Measurements from ENCODE around the gene SORBS2. TPM values are rescaled to one million over a fixed set of nuclear protein-coding genes. Genes with fewer than 3 reads are reported as not detected.

The SORBS2 gene
- total and polyA plus RNA-seq, 2 donors (not counting 3 experiments of a cell fraction or from before 2014, with no cell fraction given) = 69.8 to 82.5 TPM

DNA sequence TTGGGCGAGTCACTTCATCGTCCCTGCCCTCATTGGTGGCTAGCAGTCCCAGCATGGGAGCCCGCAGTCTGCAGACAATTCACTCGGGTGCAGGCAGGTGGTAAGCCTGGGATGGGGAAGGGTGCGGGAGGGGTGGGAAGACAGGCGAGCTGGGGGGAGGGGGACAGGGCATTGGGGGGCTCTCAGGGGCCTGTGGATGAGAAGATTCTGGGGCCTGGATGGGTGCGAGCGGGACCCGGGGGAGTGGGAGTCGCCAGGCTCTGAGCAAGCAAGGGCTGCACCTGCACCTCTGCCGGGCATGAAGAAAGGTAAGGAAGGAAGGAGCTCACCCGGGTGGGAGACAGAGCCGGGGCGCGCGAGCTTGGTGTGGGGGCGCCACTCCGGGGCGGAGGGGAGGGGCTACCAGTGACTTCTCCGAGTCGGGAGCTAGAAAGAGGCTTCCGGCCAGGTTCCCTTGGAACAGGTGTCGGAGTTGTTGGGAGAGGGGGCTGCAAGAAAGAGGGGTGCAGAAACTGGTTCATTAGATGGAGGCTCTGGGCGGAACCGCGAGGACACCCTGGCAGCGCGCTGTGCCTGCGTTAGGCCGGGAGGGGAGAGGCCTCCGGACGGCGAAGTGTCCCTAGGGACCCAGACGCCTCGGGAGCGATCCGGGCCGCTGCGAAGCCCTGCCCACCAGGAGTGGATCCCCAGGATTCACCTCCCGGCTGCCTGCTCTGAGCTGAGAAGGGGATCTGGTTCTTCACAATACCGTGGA lies 173.3 kb downstream of the SORBS2 start:
- Histone ChIP-seq H4K20me1 (replicated peaks; ENCODE audit: control insufficient read depth, extremely low read depth, insufficient read depth, low read length) (no peaks in the 10 kb centered on the region), H3K9me1 (replicated peaks; ENCODE audit: control insufficient read depth, extremely low read depth, insufficient read depth, low read length) (no peaks in the 10 kb centered on the region), H3K27ac (ENCODE audit: insufficient read depth, low read depth, low read length) (no peak overlapping the region), H2AFZ (ENCODE audit: low read depth, low read length) (no peak overlapping the region), H3K4me1 (ENCODE audit: control insufficient read depth, extremely low read depth, insufficient read depth, low read length) (no peaks in the 10 kb centered on the region), H3K27me3 (ENCODE audit: control insufficient read depth in 2 of 2, insufficient read depth in 2 of 2, low read length in 2 of 2) (no peaks in the 10 kb centered on the region), H3K36me3 (ENCODE audit: control insufficient read depth in 2 of 2, extremely low read depth in 1 of 2, insufficient read depth in 2 of 2, low read length in 2 of 2) (peaks cover 0 to 2% of the 10 kb centered on the region in 2 experiments), H3K9me3 (replicated peaks; ENCODE audit: control insufficient read depth, insufficient read depth, low read length) (no peaks in the 10 kb centered on the region), H3K4me3 (replicated peaks in 1 of 3; ENCODE audit: insufficient read depth in 1 of 3, low read depth in 1 of 3, low read length in 3 of 3) (no peak overlapping the region), H3K79me2 (ENCODE audit: control insufficient read depth, insufficient read depth, low read length) (no peaks in the 10 kb centered on the region), H3K9ac (replicated peaks; ENCODE audit: extremely low read depth, insufficient read depth, low read length) (no peak overlapping the region), H3K4me2 (ENCODE audit: insufficient read depth, low read length) (no peak overlapping the region)
- POLR2A ChIA-PET = no interaction called here
- intact Hi-C loops (cut with micrococcal nuclease) (no loop called here), dilution Hi-C loops (cut with MboI; ENCODE audit: extremely low pct_ligation_motif_present, low sequenced_read_pairs) (loop anchor here (25.0 kb wide), 1 partner anchor 399 kb away; no protein-coding TSS in a partner anchor)
- FAIRE-seq (no peak), DNase-seq (ENCODE audit: low read depth, low spot score) (no peak)
- no peak for TF ChIP-seq FOS (IDR thresholded peaks at IDR 0.05; ENCODE audit: borderline replicate concordance, insufficient read depth, low read length)
- TF ChIP-seq POLR2A (IDR thresholded peaks at IDR 0.05; ENCODE audit: low read depth, low read length) = no peak
- no peak for TF ChIP-seq MYC (IDR thresholded peaks at IDR 0.05; ENCODE audit: low read depth, low read length)
- TF ChIP-seq JUN (IDR thresholded peaks at IDR 0.05; ENCODE audit: borderline replicate concordance, insufficient read depth, insufficient read length, low read depth) = no peak
- TF ChIP-seq GATA2 (IDR thresholded peaks at IDR 0.05; ENCODE audit: insufficient read depth, insufficient read length, low read depth, low read length) = no peak
- TF ChIP-seq EZH2 (IDR thresholded peaks at IDR 0.05; ENCODE audit: borderline replicate concordance, low read depth, low read length, severe bottlenecking) = no peak
- no peak for TF ChIP-seq POLR2AphosphoS5 (IDR thresholded peaks at IDR 0.05; ENCODE audit: insufficient read depth, low read depth, low read length)
- TF ChIP-seq, protein P1, sequence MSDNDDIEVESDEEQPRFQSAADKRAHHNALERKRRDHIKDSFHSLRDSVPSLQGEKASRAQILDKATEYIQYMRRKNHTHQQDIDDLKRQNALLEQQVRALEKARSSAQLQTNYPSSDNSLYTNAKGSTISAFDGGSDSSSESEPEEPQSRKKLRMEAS (IDR thresholded peaks at IDR 0.05; ENCODE audit: insufficient read depth, insufficient read length) = no peak
- TF ChIP-seq, protein P2, sequence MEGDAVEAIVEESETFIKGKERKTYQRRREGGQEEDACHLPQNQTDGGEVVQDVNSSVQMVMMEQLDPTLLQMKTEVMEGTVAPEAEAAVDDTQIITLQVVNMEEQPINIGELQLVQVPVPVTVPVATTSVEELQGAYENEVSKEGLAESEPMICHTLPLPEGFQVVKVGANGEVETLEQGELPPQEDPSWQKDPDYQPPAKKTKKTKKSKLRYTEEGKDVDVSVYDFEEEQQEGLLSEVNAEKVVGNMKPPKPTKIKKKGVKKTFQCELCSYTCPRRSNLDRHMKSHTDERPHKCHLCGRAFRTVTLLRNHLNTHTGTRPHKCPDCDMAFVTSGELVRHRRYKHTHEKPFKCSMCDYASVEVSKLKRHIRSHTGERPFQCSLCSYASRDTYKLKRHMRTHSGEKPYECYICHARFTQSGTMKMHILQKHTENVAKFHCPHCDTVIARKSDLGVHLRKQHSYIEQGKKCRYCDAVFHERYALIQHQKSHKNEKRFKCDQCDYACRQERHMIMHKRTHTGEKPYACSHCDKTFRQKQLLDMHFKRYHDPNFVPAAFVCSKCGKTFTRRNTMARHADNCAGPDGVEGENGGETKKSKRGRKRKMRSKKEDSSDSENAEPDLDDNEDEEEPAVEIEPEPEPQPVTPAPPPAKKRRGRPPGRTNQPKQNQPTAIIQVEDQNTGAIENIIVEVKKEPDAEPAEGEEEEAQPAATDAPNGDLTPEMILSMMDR (IDR thresholded peaks at IDR 0.05; ENCODE audit: extremely low read depth in 1 of 2, insufficient read depth in 1 of 2, low read depth in 1 of 2, low read length in 2 of 2) = no peak
- CTCF ChIA-PET = interaction anchor here (0.6 to 11.1 kb wide), 4 partner anchors 229 to 398 kb away, joined by 3 to 380 read pairs (median 108); no protein-coding TSS in a partner anchor
- no TSS peak for BruUV-seq (replicated peaks)

All from endothelial cell of umbilical vein (primary cell).